HCT116 (cell line): Measurements from ENCODE around the gene ZNF441. TPM values are rescaled to one million over a fixed set of nuclear protein-coding genes. Genes with fewer than 3 reads are reported as not detected.

ENCODE experiments used
- ATAC-seq: fragments of 200-7000 bp; cut with Tn5 transposase; 2 replicates; pipeline ENCODE4 v1.9.1; 2020; ENCODE audit warnings: mild to moderate bottlenecking, moderate library complexity
- BruUV-seq: library from RNA; stranded (reverse); fragments of 400-500 nt; replicated peaks from 2 replicates; lab custom pipeline; 2021; lab: Mats Ljungman, UMichigan
- CTCF ChIA-PET: fragments of 300-600 bp; sonication (Branson Sonifier 250); formaldehyde crosslinking; loops from one replicate; lab custom pipeline; 2021; ENCODE audit warnings: antibody characterized with exemption; lab: Charles Lee
- POLR2A ChIA-PET: fragments of 300-600, 350-600 bp; sonication (Branson Sonifier 250); formaldehyde crosslinking; loops from one replicate; lab custom pipeline; 2021; ENCODE audit warnings: antibody characterized with exemption; lab: Charles Lee
- RAD21 ChIA-PET, 2 experiments: fragments of 300-600 bp; sonication (Branson Sonifier 250); formaldehyde crosslinking; loops; one replicate each; lab custom pipeline; 2023; ENCODE audit warnings: low total read pairs in 2 of 2; ENCODE audit not compliant: uncharacterized antibody in 2 of 2, unreplicated experiment in 2 of 2, low non-redundant PET in 1 of 2; lab: Charles Lee
- DNase-seq: peaks from one replicate; pipeline ENCODE4 v3.0.0-alpha.2; 2010; ENCODE audit warnings: low read depth, low spot score
- H2AFZ ChIP-seq: fragments of 200-600 bp; shearing (Covaris generic), sonication (generic); 2 replicates; pipeline ENCODE4 v1.6.1; 2017; ENCODE audit warnings: low read depth, mixed run types, mixed read lengths, antibody characterized with exemption, low read length; ENCODE audit not compliant: poor library complexity, severe bottlenecking
- H3K27ac ChIP-seq: 2 replicates; pipeline ENCODE4 v1.5.1; 2012; ENCODE audit warnings: low read depth, low read length
- H3K27me3 ChIP-seq: fragments of 200-600 bp; sonication (generic); 2 replicates; pipeline ENCODE4 v1.6.1; 2016; ENCODE audit warnings: mixed run types, low read length, mixed read lengths; ENCODE audit not compliant: insufficient read depth
- H3K36me3 ChIP-seq, 2 experiments: fragments of 200-500 bp in 1 of 2; fragments of 200-600 bp in 1 of 2; sonication (Bioruptor generic) in 1 of 2; sonication (generic) in 1 of 2; 2 replicates each; pipeline versions ENCODE4 v1.5.1 to v1.6.1; 2014 to 2016; ENCODE audit warnings: low read length in 2 of 2, inconsistent platforms in 1 of 2, mixed read lengths in 1 of 2, mixed run types in 1 of 2; ENCODE audit not compliant: insufficient read depth in 2 of 2, control insufficient read depth in 1 of 2
- H3K4me1 ChIP-seq, 2 experiments: fragments of 200-600 bp in 1 of 2; sonication (generic) in 1 of 2; 2 replicates each; pipeline versions ENCODE4 v1.5.1 to v1.6.1; 2012 to 2017; ENCODE audit warnings: low read length in 2 of 2, inconsistent platforms in 1 of 2, mild to moderate bottlenecking in 1 of 2, mixed read lengths in 1 of 2, mixed run types in 1 of 2, moderate library complexity in 1 of 2; ENCODE audit not compliant: insufficient read depth in 2 of 2, control insufficient read depth in 1 of 2
- H3K4me2 ChIP-seq: fragments of 200-600 bp; sonication (generic); 2 replicates; pipeline ENCODE4 v1.6.1; 2017; ENCODE audit warnings: mixed run types, low read length, mixed read lengths
- H3K4me3 ChIP-seq, 2 experiments: fragments of 200-600 bp in 1 of 2; sonication (generic) in 1 of 2; replicated peaks in 1 of 2; 2 replicates each; pipeline ENCODE4 v1.5.1; 2011 to 2016; ENCODE audit warnings: low read length in 2 of 2, control low read depth in 1 of 2, low read depth in 1 of 2, mild to moderate bottlenecking in 1 of 2, mixed read lengths in 1 of 2, mixed run types in 1 of 2
- H3K79me2 ChIP-seq: fragments of 200-600 bp; sonication (generic); 2 replicates; pipeline ENCODE4 v1.6.1; 2017; ENCODE audit warnings: mild to moderate bottlenecking, mixed run types, low read length, moderate library complexity, mixed read lengths; ENCODE audit not compliant: insufficient read depth
- H3K9ac ChIP-seq: fragments of 200-600 bp; sonication (generic); 2 replicates; pipeline ENCODE4 v1.6.1; 2016; ENCODE audit warnings: low read length, mixed read lengths
- H3K9me2 ChIP-seq: fragments of 200-600 bp; sonication (generic), shearing (Covaris generic); 2 replicates; pipeline ENCODE4 v1.6.1; 2017; ENCODE audit warnings: mixed run types, mild to moderate bottlenecking, moderate library complexity; ENCODE audit not compliant: insufficient read depth
- H3K9me3 ChIP-seq, 2 experiments: fragments of 200-500 bp in 1 of 2; fragments of 200-600 bp in 1 of 2; sonication (Bioruptor generic) in 1 of 2; sonication (generic) in 1 of 2; 2 replicates each; pipeline ENCODE4 v1.6.1; 2014 to 2017; ENCODE audit warnings: low read length in 2 of 2, mixed read lengths in 2 of 2, inconsistent platforms in 1 of 2, low read depth in 1 of 2, mild to moderate bottlenecking in 1 of 2, mixed run types in 1 of 2, moderate library complexity in 1 of 2; ENCODE audit not compliant: control insufficient read depth in 1 of 2, insufficient read depth in 1 of 2
- H4K20me1 ChIP-seq: fragments of 200-600 bp; sonication (generic), shearing (Covaris generic); 2 replicates; pipeline ENCODE4 v1.6.1; 2017; ENCODE audit warnings: mixed run types, mild to moderate bottlenecking, moderate library complexity; ENCODE audit not compliant: insufficient read depth
- CEBPB ChIP-seq: IDR thresholded peaks from 2 replicates; pipeline ENCODE4 v1.6.1; 2012; ENCODE audit warnings: low read depth
- CTCF ChIP-seq, 3 experiments: fragments of 200-600 bp in 1 of 3; sonication (generic) in 1 of 3; IDR thresholded peaks in 2 of 3; conservative IDR thresholded peaks in 1 of 3; 2 replicates each; pipeline ENCODE4 v1.5.1; 2012 to 2017; ENCODE audit warnings: low read depth in 2 of 3, low read length in 2 of 3, antibody characterized with exemption in 1 of 3, borderline replicate concordance in 1 of 3, control low read depth in 1 of 3, mild to moderate bottlenecking in 1 of 3, mixed read lengths in 1 of 3, mixed run types in 1 of 3, moderate library complexity in 1 of 3; ENCODE audit not compliant: insufficient read depth in 1 of 3
- ELF1 ChIP-seq: IDR thresholded peaks from 2 replicates; pipeline ENCODE4 v1.6.1; 2012; ENCODE audit warnings: low read depth, borderline replicate concordance
- JUND ChIP-seq: IDR thresholded peaks from 2 replicates; pipeline ENCODE4 v1.6.1; 2012
- MAX ChIP-seq: IDR thresholded peaks from 2 replicates; pipeline ENCODE4 v1.6.1; 2012
- POLR2A ChIP-seq: IDR thresholded peaks from 2 replicates; pipeline ENCODE4 v1.7.0; 2011; ENCODE audit warnings: borderline replicate concordance; ENCODE audit not compliant: insufficient read depth, insufficient read length; ENCODE audit errors: extremely low read depth
- SIN3A ChIP-seq: IDR thresholded peaks from 2 replicates; pipeline ENCODE4 v1.6.1; 2012; ENCODE audit warnings: low read depth
- SP1 ChIP-seq: IDR thresholded peaks from 2 replicates; pipeline ENCODE4 v1.6.1; 2012; ENCODE audit warnings: low read depth
- TCF7L2 ChIP-seq: IDR thresholded peaks from 2 replicates; pipeline ENCODE4 v1.7.0; 2011; ENCODE audit warnings: borderline replicate concordance, inconsistent platforms; ENCODE audit not compliant: insufficient read depth, insufficient read length; ENCODE audit errors: extremely low read depth
- intact Hi-C: fragments of 100-400 bp; cut with micrococcal nuclease; formaldehyde crosslinking; loops from 2 replicates; pipeline ENCODE4 v1.10.0; 2022
- total RNA-seq: library from RNA; stranded (reverse); gene quantifications from one replicate; pipeline ENCODE4 v1.2.1, GENCODE V29; 2021; ENCODE audit not compliant: unreplicated experiment
- TF ChIP-seq, protein P1 (sequence below): IDR thresholded peaks from 2 replicates; pipeline ENCODE4 v1.6.1; 2011; ENCODE audit warnings: mild to moderate bottlenecking, low read length, moderate library complexity; ENCODE audit not compliant: insufficient replicate concordance; ENCODE audit errors: extremely low read depth

ZNF441 gene
- total RNA-seq, 1 experiment from 2014 or later: 1.1 TPM

DNA sequence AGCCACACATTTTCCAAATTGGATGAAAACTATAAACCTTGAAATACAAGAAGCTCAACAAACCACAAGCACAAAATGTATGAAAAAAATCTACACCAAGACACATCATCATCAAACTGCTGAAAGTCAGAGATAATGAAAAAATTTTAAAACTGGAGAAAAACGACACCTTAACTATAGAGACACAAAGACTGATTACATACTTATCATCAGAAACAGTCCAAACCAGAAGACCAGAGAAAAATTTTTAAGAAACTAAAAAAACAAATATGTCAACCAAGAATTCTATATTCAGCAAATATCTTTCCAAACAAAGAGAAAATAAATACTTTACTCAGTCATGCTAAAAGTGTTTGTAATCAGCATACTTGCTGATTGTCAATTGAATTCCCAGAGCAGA is 19.5 kb upstream of the ZNF441 start (continued):
- TF ChIP-seq CTCF (IDR thresholded peaks at IDR 0.05 in 2 of 3, conservative IDR thresholded peaks at IDR 0.05 in 1 of 3; ENCODE audit: borderline replicate concordance in 1 of 3, insufficient read depth in 1 of 3, low read depth in 2 of 3, low read length in 2 of 3) (no peak), MAX (no peak), ELF1 (no peak), POLR2A (no peak), JUND (no peak)
- TF ChIP-seq, protein P1, sequence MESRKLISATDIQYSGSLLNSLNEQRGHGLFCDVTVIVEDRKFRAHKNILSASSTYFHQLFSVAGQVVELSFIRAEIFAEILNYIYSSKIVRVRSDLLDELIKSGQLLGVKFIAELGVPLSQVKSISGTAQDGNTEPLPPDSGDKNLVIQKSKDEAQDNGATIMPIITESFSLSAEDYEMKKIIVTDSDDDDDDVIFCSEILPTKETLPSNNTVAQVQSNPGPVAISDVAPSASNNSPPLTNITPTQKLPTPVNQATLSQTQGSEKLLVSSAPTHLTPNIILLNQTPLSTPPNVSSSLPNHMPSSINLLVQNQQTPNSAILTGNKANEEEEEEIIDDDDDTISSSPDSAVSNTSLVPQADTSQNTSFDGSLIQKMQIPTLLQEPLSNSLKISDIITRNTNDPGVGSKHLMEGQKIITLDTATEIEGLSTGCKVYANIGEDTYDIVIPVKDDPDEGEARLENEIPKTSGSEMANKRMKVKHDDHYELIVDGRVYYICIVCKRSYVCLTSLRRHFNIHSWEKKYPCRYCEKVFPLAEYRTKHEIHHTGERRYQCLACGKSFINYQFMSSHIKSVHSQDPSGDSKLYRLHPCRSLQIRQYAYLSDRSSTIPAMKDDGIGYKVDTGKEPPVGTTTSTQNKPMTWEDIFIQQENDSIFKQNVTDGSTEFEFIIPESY: no peak

GRCh38 chr19:11749751-11750150 is 17.0 kb upstream of the ZNF441 start:
- H4K20me1 ChIP-seq: no peaks in the 10 kb centered on the region
- H3K9ac ChIP-seq: no peak overlapping the region
- ChIA-PET RAD21 (no interaction called here), POLR2A (no interaction called here), CTCF (no interaction called here)
- no peak overlapping the region for H3K4me3 ChIP-seq
- H3K4me2 ChIP-seq: no peak overlapping the region
- H3K27me3 ChIP-seq: no peaks in the 10 kb centered on the region
- H3K36me3 ChIP-seq: no peaks in the 10 kb centered on the region
- intact Hi-C loops: no loop called here
- H2AFZ ChIP-seq: no peak overlapping the region
- TF ChIP-seq, protein P1: no peak
- TF ChIP-seq SIN3A (no peak), MAX (no peak), SP1 (no peak), ELF1 (no peak), JUND (no peak), TCF7L2 (no peak), CEBPB (no peak), CTCF (IDR thresholded peaks at IDR 0.05 in 2 of 3, conservative IDR thresholded peaks at IDR 0.05 in 1 of 3; ENCODE audit: borderline replicate concordance in 1 of 3, insufficient read depth in 1 of 3, low read depth in 2 of 3, low read length in 2 of 3) (no peak)
- H3K9me3 ChIP-seq: peaks cover 0 to 6% of the 10 kb centered on the region in 2 experiments; a peak in 2 of 4 replicates
- H3K27ac ChIP-seq: no peak overlapping the region
- H3K9me2 ChIP-seq: no peaks in the 10 kb centered on the region
- no peaks in the 10 kb centered on the region for H3K4me1 ChIP-seq
- DNase-seq (no peak), ATAC-seq (no peak)
- BruUV-seq: no TSS peak
- H3K79me2 ChIP-seq: no peaks in the 10 kb centered on the region
